ENCODE measurements around the gene ALDH1L1.

Gene ALDH1L1

DNA sequence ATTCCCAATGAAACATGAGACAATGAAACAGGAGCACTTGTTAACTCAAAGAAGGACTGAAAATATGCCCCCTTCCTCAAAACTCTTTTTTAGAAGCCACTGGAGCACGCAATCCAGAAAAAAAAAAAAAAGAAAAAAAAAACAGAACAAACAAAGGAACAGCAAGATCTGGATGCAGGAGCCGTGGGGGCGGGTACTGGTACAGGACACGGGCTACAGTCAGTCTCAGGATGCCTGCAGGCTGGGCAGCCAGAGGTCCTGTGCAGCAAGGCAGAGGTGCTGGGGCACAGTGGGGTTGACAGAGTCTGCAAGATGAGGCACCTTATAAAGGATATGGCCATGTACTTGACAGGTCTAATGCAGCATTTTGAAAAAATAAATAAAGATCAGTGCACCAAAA, 22.3 kb upstream of the ALDH1L1 start:
- H3K4me1 ChIP-seq (ENCODE audit: insufficient read depth, low read length), result no peaks in the 10 kb centered on the region
- H3K9ac ChIP-seq (ENCODE audit: low read depth, low read length), result no peak overlapping the region
- peaks cover 2% of the 10 kb centered on the region; the same call in 1 of the 2 replicates for H3K9me3 ChIP-seq (ENCODE audit: control insufficient read depth, insufficient read depth, low read length)
- H3K36me3 ChIP-seq (ENCODE audit: insufficient read depth, low read length), result no peaks in the 10 kb centered on the region

DNA sequence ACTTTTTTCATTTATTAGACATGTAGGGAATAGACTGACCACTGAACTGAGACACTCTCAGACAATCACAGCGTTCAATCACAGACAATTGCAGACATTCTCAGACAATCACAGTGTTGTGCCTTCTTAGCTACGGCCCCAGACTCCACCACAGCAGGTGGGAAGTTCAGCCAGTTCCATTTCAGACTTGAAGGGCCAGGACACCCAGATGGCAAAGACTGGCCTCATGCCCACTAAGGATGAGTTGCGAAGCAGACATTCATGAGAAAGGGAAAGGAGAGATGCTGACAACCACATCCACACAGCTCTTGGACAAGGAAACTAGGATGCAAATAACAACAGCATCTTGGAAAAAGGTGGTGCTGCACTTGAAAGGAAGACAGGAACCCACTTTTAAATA, 21.9 kb upstream of the ALDH1L1 start:
- peaks cover 2% of the 10 kb centered on the region; the same call in 1 of the 2 replicates for H3K9me3 ChIP-seq (ENCODE audit: control insufficient read depth, insufficient read depth, low read length)
- no peaks in the 10 kb centered on the region for H3K36me3 ChIP-seq (ENCODE audit: insufficient read depth, low read length)
- H3K4me1 ChIP-seq (ENCODE audit: insufficient read depth, low read length), result no peaks in the 10 kb centered on the region
- H3K9ac ChIP-seq (ENCODE audit: low read depth, low read length), result no peak overlapping the region

DNA sequence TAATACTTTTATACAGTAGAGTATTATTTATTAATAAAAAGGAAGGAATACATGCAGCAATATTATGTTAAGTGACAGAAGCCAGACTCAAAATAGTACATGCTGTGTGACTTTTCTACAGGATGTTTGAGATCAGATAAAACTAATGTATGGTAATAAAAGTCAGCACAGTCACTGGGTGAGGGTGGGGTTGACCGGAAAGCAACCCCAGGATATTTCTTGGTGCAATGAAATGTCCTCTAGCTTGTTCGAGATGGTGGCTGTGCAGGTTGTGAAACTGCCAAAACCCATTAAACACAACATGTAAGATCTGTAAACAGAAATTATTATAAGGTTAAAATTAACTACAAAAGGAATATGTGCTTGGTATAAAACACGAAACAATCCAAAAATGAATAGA, 20.8 kb upstream of the ALDH1L1 start:
- no peak overlapping the region for H3K9ac ChIP-seq (ENCODE audit: low read depth, low read length)

DNA sequence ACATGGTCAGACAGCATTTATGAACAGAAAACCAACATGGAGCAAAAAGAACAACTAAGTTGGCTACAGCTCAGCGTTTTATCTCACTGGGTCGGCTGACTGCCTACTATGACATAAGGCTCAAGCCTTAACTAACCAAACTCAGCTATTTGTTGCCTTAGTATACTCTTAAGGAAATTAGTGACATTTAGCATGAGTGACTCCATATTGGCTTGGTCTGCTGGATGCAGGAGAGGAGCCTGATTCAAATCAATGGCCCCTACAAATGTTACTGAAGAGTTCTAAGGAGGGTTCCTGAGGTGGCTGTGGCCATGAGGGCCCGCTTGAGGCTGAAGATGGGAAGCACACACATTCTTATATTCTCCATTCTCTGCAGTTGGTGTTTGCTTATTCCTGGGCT, 20.1 kb upstream of the ALDH1L1 start:
- H3K36me3 ChIP-seq (ENCODE audit: insufficient read depth, low read length), result no peaks in the 10 kb centered on the region
- no peaks in the 10 kb centered on the region for H3K4me1 ChIP-seq (ENCODE audit: insufficient read depth, low read length)
- H3K9me3 ChIP-seq (ENCODE audit: control insufficient read depth, insufficient read depth, low read length), result peaks cover 2% of the 10 kb centered on the region; the same call in 1 of the 2 replicates
- no peak overlapping the region for H3K9ac ChIP-seq (ENCODE audit: low read depth, low read length)

More for the DNA sequence above, 20.8 kb upstream of the ALDH1L1 start:
- no peaks in the 10 kb centered on the region for H3K4me1 ChIP-seq (ENCODE audit: insufficient read depth, low read length)
- H3K9me3 ChIP-seq (ENCODE audit: control insufficient read depth, insufficient read depth, low read length), result peaks cover 2% of the 10 kb centered on the region; the same call in 1 of the 2 replicates
- no peaks in the 10 kb centered on the region for H3K36me3 ChIP-seq (ENCODE audit: insufficient read depth, low read length)

DNA sequence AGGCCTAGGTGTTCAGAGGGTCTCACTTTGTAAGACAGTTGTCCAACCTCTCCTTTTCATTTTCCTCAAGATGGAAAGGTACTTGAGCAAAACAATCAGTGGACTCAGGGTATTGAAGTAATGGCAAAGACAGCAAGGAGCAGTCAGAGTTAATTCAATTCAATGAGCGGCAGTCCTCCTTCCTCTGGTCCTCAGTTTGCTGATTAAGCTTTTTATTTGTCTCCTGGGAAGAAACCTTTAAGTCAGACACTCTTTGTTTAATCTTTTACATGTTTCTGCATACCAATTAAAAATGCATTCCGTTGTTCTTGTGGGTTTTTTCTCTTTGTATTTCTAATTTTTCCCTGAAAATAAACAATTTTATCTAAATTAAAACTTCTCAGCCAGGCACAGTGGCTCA, 18.9 kb upstream of the ALDH1L1 start:
- Histone ChIP-seq H3K4me1 (ENCODE audit: insufficient read depth, low read length) (no peaks in the 10 kb centered on the region), H3K36me3 (ENCODE audit: insufficient read depth, low read length) (no peaks in the 10 kb centered on the region), H3K9ac (ENCODE audit: low read depth, low read length) (no peak overlapping the region), H3K9me3 (ENCODE audit: control insufficient read depth, insufficient read depth, low read length) (peaks cover 7% of the 10 kb centered on the region; the same call in 1 of the 2 replicates)

DNA sequence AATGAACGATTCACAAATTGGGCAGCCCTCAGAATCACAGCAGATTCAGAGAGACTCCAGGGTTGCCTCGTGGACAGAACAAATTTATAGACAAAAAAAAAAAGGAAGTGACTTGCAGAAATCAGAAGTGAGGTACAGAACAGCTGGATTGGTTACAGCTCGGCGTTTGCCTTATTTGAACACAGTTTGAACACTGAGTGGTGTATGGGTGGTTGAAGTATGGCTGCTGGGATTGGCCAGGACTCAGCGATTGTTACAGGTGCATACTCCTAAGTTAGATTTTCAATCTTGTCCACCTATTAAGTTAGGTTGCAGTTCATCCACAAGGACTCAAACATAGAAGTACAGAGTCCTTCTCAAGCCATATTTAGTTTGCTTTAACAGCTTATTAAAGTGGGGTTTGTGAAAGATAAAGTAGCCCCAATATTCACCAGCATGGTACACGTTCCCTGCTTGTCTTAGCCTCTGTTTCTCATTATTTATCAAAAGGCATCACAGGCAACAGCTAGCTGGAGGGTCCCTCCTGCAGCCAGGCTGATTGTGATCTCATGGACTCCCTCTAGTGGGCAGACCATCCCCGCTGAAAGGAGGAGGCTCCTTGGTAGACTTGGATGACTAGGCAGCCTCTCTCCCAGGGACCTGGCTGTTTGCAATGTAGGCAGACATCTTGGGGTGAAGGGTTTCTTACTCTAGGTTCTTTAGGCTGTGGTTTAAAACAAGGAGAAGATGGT, 17.6 kb upstream of the ALDH1L1 start:
- H3K4me1 ChIP-seq (ENCODE audit: insufficient read depth, low read length), result no peaks in the 10 kb centered on the region
- H3K9ac ChIP-seq (ENCODE audit: low read depth, low read length), result no peak overlapping the region
- no peaks in the 10 kb centered on the region for H3K36me3 ChIP-seq (ENCODE audit: insufficient read depth, low read length)
- H3K9me3 ChIP-seq (ENCODE audit: control insufficient read depth, insufficient read depth, low read length), result peaks cover 9% of the 10 kb centered on the region; the same call in 1 of the 2 replicates

DNA sequence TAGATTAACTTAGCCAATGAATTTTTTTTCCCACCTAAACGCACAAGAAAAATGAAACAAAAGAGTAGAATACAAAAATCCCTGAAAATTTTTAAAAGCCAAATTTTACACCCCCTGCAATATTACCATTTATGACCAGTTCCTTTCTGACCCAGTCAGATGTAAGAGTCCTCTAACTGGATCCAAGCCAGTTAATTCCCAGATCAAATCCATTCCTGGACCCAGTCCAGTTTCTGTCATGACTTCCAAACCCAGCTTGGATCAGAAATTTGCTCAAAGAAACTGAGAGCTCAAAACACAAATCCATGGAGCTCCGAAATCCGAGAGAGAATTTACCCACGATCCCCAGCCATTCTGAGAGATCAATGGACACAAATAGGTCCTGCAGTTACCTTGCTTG, 17.0 kb upstream of the ALDH1L1 start:
- peaks cover 9% of the 10 kb centered on the region; the same call in 1 of the 2 replicates for H3K9me3 ChIP-seq (ENCODE audit: control insufficient read depth, insufficient read depth, low read length)
- no peak overlapping the region for H3K9ac ChIP-seq (ENCODE audit: low read depth, low read length)
- no peaks in the 10 kb centered on the region for H3K36me3 ChIP-seq (ENCODE audit: insufficient read depth, low read length)
- no peaks in the 10 kb centered on the region for H3K4me1 ChIP-seq (ENCODE audit: insufficient read depth, low read length)

DNA sequence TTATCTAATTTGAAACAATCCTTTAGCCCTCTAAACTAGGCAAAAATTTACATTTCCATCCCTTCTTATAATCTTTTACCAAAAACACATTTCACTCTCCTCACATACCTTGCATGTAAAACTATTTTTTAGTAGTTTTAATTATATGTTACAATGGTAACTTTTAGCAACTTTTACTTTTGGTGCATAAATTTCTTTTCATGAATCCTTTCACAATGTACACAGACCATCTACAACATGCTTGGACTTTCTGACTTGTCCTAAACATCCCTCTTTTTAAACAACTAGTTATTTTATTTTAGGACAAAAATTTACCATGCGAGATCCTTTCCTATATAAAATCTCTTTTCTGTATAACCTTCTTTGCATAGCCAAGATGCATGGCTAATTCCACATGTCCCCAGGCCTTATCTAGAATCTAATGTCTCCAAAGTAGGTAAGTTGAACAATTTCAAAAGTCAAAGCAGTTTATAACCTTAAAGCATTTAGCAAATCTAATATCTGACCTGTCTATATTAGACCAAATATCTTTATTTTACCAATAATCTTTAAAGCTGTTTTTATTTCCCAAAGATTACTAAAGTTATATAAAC, 14.4 kb upstream of the ALDH1L1 start:
- no peaks in the 10 kb centered on the region for H3K4me1 ChIP-seq (ENCODE audit: insufficient read depth, low read length)
- peaks cover 11% of the 10 kb centered on the region; the same call in 1 of the 2 replicates for H3K9me3 ChIP-seq (ENCODE audit: control insufficient read depth, insufficient read depth, low read length)
- H3K36me3 ChIP-seq (ENCODE audit: insufficient read depth, low read length), result no peaks in the 10 kb centered on the region
- no peak overlapping the region for H3K9ac ChIP-seq (ENCODE audit: low read depth, low read length)

DNA sequence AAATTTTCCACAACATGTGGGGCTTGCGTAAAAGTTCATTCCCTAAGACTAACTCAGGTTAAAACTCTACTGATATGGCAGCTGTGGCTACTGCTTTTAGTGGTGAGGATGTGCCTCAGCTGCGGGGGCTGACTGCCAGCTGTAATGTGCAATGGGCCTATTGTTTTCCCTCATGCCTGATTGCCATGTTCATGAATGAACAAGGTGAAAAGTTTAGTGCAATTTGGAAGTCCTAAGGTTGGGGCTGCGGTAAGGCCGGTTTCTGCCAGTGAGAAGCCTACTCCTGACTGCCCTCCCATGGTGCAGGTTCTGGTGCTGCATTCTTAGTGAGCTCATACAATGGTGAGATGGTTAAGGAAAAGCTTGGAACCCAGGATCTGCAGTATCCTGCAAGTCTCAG, 10.9 kb upstream of the ALDH1L1 start:
- no peaks in the 10 kb centered on the region for H3K36me3 ChIP-seq (ENCODE audit: insufficient read depth, low read length)
- H3K4me1 ChIP-seq (ENCODE audit: insufficient read depth, low read length), result no peaks in the 10 kb centered on the region
- H3K9ac ChIP-seq (ENCODE audit: low read depth, low read length), result no peak overlapping the region
- peaks cover 9% of the 10 kb centered on the region; the same call in 1 of the 2 replicates for H3K9me3 ChIP-seq (ENCODE audit: control insufficient read depth, insufficient read depth, low read length)

DNA sequence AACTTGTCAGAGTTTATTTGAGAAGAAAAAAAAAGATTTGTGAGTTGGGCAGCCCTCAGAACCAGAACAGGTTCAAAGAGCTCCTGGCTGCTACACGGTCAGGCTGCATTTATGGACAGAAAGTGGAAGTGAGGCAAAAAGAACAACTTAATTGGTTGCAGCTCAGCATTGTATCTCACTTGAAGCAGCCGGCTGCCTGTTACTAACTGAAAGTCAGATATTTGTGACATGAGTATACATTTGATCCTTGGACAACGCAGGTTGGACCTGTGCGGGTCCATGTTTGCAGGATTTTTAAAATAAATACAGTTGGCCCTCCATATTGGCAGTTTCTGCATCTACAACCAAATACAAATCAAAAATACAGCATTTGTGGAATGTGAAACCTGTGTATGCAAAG, 7.5 kb upstream of the ALDH1L1 start:
- Histone ChIP-seq H3K36me3 (ENCODE audit: insufficient read depth, low read length) (no peaks in the 10 kb centered on the region), H3K4me1 (ENCODE audit: insufficient read depth, low read length) (no peaks in the 10 kb centered on the region), H3K9me3 (ENCODE audit: control insufficient read depth, insufficient read depth, low read length) (peaks cover 2% of the 10 kb centered on the region; the same call in 1 of the 2 replicates), H3K9ac (ENCODE audit: low read depth, low read length) (no peak overlapping the region)

DNA sequence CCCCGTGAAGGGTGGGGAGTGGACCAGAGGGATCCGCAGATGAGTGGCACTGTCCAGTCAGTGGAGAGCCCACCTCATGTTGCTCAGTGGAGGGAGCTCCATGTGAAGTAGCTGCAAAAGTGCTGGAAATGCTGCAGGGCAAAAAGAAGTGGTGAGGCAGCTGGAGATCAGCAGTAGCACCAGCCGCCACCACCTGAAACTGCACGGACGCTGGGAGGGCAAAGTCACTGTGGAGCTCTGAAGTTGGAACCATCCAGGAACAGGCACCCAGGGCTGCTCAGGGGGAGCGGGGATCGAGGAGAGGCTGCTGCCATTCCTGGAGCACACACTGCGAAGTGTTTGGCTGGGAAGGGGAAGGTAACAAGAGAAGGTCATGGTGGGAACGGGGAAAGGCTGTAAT, 6.4 kb upstream of the ALDH1L1 start:
- no peak overlapping the region for H3K9ac ChIP-seq (ENCODE audit: low read depth, low read length)
- H3K4me1 ChIP-seq (ENCODE audit: insufficient read depth, low read length), result no peaks in the 10 kb centered on the region
- H3K9me3 ChIP-seq (ENCODE audit: control insufficient read depth, insufficient read depth, low read length), result peaks cover 2% of the 10 kb centered on the region; the same call in 1 of the 2 replicates
- no peaks in the 10 kb centered on the region for H3K36me3 ChIP-seq (ENCODE audit: insufficient read depth, low read length)

DNA sequence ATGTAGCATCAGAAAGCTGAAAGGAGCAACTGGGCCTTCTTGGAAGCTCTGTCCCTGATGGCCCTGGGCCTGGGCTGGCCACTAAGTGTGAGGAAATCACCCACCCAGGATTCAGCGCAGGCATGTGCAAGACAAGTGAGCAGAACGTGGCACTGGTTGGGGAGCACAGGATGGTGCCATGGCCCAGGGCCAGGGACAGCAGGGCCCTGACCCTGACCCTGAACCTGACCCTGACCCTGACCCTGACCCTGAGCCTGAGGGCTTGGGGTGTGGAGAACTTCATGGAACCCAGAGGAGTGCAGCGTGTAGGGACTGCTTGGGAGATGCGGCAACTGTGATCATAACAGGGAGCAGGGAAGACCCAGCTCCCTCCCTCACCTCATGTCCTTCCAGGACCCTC, 5.9 kb upstream of the ALDH1L1 start:
- no peaks in the 10 kb centered on the region for H3K4me1 ChIP-seq (ENCODE audit: insufficient read depth, low read length)
- peaks cover 2% of the 10 kb centered on the region; the same call in 1 of the 2 replicates for H3K9me3 ChIP-seq (ENCODE audit: control insufficient read depth, insufficient read depth, low read length)
- no peaks in the 10 kb centered on the region for H3K36me3 ChIP-seq (ENCODE audit: insufficient read depth, low read length)
- H3K9ac ChIP-seq (ENCODE audit: low read depth, low read length), result no peak overlapping the region

DNA sequence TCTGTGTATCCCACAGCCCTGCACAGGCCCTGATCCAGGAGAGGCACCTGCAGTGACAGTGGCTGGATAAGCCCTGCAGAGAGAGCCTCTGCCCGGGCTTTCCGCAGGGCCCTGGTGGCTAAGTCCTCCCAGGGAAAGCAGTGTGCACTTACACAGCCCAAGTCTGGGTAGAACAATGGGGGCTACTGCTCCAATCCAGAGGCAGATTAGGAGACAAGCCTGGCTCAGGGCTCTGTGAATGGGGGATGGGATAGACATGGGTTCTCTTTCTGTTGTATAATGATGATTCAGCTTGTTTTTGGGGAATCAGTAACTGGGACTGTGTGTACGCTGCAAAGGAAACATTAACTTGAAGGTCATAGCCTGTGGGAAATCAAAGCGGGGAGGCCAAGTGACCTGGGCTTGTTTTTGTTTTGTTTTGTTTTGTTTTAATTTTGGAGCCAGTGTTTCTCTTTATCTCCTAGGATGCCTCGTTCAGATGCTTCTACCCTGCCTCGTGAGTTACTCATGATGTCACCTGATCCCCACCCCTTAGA, 4.1 kb upstream of the ALDH1L1 start:
- Histone ChIP-seq H3K9ac (ENCODE audit: low read depth, low read length) (no peak overlapping the region), H3K36me3 (ENCODE audit: insufficient read depth, low read length) (no peaks in the 10 kb centered on the region), H3K4me1 (ENCODE audit: insufficient read depth, low read length) (no peaks in the 10 kb centered on the region), H3K9me3 (ENCODE audit: control insufficient read depth, insufficient read depth, low read length) (no peaks in the 10 kb centered on the region)

DNA sequence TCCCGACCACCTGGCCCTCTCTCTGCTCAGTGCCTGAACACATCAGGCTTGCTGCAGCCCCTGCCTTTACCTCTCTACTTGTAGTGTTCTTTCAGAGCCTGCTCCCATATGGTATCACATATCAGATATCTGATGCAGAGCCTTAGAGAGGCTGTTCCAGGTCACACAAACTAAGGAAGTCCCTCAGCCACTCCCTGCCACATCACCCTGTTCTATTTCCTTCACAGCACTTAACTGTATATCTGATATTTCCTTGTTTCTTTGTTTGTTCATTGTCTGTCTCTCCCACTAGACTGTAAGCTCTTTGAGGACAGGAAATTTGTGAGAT, 976 bp upstream of the ALDH1L1 start:
- Histone ChIP-seq H3K9me3 (ENCODE audit: control insufficient read depth, insufficient read depth, low read length) (no peaks in the 10 kb centered on the region), H3K4me1 (ENCODE audit: insufficient read depth, low read length) (no peaks in the 10 kb centered on the region; the same call in 1 of the 2 replicates), H3K36me3 (ENCODE audit: insufficient read depth, low read length) (no peaks in the 10 kb centered on the region), H3K9ac (ENCODE audit: low read depth, low read length) (no peak overlapping the region; the same call in 1 of the 2 replicates)

All from ES-I3 (cell line).